ENCODE results near the gene COL4A6.

GRCh38 chrX:108306086-108306485 lies 132.1 kb downstream of the COL4A6 start:
- TF ChIP-seq POLR2A (IDR thresholded peaks at IDR 0.05) (no peak), CTCF (IDR thresholded peaks at IDR 0.05 in 8 of 11, conservative IDR thresholded peaks at IDR 0.05 in 3 of 11) (no peak)
